ENCODE results near the gene ZFC3H1. TPM values are rescaled to one million over a fixed set of nuclear protein-coding genes. Genes with fewer than 3 reads are reported as not detected.

ZFC3H1 gene
- total RNA-seq, 1 donor from 2014 or later: 37.9 TPM

DNA sequence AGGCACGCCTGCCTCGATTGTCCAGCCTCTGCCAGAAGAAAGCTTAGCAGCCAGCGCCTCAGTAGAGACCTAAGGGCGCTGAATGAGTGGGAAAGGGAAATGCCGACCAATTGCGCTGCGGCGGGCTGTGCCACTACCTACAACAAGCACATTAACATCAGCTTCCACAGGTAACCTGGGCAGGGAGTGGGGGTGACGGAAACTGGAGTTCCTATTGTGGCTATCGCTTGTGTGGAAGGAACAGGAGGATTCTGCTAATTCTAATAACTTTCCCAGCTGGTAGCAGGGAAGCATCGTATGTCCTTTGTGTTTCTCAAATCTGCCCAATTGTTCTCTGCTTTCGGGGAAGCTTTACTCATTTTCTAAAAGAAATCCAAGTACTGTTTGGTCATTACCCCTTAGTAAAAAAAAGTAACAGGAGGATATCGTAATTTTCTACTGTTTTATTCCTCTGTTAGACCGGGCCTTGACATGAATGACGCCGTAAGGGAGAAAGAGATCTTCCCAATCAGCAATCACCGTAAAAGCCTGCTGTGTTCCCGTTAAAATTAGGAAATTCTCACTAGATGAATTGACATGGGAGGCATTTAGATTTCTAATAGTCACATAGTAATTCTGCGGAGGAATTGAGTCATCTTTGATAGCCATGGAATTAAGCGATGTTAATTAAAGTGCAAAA, 902 bp upstream of the ZFC3H1 start:
- Mint-ChIP-seq H3K36me3 (peaks cover 13% of the 10 kb centered on the region), H3K27me3 (ENCODE audit: insufficient read depth, low read depth) (no peaks in the 10 kb centered on the region), H3K4me1 (peaks cover 22% of the 10 kb centered on the region), H3K27ac (peak overlapping the region; percentile 99), H3K4me3 (peak overlapping the region; percentile 95), H3K9me3 (no peaks in the 10 kb centered on the region)
- Histone ChIP-seq H3K27me3 (no peaks in the 10 kb centered on the region), H3K4me3 (peak overlapping the region; percentile 86), H3K9ac (peak overlapping the region; percentile 92), H3K79me2 (ENCODE audit: low read depth) (peaks cover 71% of the 10 kb centered on the region), H3K9me3 (ENCODE audit: low read depth) (no peaks in the 10 kb centered on the region), H3K4me2 (peak overlapping the region; percentile 91), H3K36me3 (peaks cover 4% of the 10 kb centered on the region), H3K27ac (peak overlapping the region; percentile 98), H2AFZ (replicated peaks) (peak overlapping the region; percentile 97), H3F3A (ENCODE audit: low read depth) (peaks cover 11% of the 10 kb centered on the region), H3K4me1 (peaks cover 21% of the 10 kb centered on the region), H4K20me1 (ENCODE audit: low read depth) (peaks cover 26% of the 10 kb centered on the region)
- TF ChIP-seq EZH2 (IDR thresholded peaks at IDR 0.05) (no peak), EZH2phosphoT487 (IDR thresholded peaks at IDR 0.05) (no peak)
- TF ChIP-seq, protein P1, sequence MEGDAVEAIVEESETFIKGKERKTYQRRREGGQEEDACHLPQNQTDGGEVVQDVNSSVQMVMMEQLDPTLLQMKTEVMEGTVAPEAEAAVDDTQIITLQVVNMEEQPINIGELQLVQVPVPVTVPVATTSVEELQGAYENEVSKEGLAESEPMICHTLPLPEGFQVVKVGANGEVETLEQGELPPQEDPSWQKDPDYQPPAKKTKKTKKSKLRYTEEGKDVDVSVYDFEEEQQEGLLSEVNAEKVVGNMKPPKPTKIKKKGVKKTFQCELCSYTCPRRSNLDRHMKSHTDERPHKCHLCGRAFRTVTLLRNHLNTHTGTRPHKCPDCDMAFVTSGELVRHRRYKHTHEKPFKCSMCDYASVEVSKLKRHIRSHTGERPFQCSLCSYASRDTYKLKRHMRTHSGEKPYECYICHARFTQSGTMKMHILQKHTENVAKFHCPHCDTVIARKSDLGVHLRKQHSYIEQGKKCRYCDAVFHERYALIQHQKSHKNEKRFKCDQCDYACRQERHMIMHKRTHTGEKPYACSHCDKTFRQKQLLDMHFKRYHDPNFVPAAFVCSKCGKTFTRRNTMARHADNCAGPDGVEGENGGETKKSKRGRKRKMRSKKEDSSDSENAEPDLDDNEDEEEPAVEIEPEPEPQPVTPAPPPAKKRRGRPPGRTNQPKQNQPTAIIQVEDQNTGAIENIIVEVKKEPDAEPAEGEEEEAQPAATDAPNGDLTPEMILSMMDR (IDR thresholded peaks at IDR 0.05): no peak
- no peak for DNase-seq (ENCODE audit: low spot score)

DNA sequence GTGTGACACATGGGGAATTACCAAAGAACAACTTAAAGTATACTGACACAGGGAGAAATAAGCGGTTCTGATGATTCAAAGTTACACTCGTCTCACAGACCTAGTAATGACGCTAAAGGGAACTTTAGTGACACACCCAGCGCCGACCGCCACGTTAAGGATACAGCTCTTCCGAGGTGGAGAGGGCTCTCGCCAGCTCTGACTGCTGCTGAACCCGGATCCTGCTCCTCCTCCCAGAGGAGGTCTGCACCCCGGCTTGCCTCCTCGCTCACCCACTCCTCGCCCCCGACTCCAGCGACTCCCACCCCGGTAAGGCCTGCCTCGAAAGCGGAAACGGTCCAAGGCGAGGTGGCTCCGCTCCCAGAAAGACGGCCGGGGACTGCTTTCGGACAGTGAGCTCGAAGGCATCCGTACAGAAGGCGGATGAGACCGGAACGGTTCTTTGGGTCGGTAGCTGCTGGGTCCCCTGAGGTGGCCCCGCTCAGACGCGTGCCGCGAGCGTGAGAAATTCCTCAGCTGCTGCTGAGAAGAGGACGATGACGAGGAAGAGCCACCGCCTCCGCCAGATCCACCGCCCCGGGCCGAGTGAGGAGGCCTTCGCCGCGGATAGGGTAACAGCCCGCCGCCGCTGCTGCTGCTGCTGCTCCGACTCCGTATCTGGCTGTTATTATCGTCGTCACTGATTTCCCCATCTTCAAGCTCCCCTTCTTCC, 643 bp downstream of the ZFC3H1 start:
- H3K36me3 Mint-ChIP-seq: peaks cover 26% of the 10 kb centered on the region
- Histone ChIP-seq H3K9ac (peak overlapping the region; percentile 92), H3K27me3 (no peaks in the 10 kb centered on the region), H3F3A (ENCODE audit: low read depth) (peaks cover 11% of the 10 kb centered on the region), H3K9me3 (ENCODE audit: low read depth) (no peaks in the 10 kb centered on the region), H2AFZ (replicated peaks) (no peak overlapping the region), H4K20me1 (ENCODE audit: low read depth) (peaks cover 26% of the 10 kb centered on the region), H3K79me2 (ENCODE audit: low read depth) (peaks cover 82% of the 10 kb centered on the region), H3K36me3 (peaks cover 14% of the 10 kb centered on the region), H3K4me1 (peaks cover 21% of the 10 kb centered on the region), H3K4me3 (peak overlapping the region; percentile 86), H3K4me2 (peak overlapping the region; percentile 91), H3K27ac (peak overlapping the region; percentile 86)
- TF ChIP-seq EZH2 (IDR thresholded peaks at IDR 0.05): no peak
- TF ChIP-seq EZH2phosphoT487 (IDR thresholded peaks at IDR 0.05): no peak
- TF ChIP-seq, protein P1 (IDR thresholded peaks at IDR 0.05): no peak
- no peaks in the 10 kb centered on the region for H3K27me3 Mint-ChIP-seq (ENCODE audit: insufficient read depth, low read depth)
- H3K4me1 Mint-ChIP-seq: peaks cover 22% of the 10 kb centered on the region
- H3K4me3 Mint-ChIP-seq: peak overlapping the region; percentile 95
- peak overlapping the region; percentile 99 for H3K27ac Mint-ChIP-seq
- no peaks in the 10 kb centered on the region for H3K9me3 Mint-ChIP-seq
- DNase-seq (ENCODE audit: low spot score): peak; percentile 84

DNA sequence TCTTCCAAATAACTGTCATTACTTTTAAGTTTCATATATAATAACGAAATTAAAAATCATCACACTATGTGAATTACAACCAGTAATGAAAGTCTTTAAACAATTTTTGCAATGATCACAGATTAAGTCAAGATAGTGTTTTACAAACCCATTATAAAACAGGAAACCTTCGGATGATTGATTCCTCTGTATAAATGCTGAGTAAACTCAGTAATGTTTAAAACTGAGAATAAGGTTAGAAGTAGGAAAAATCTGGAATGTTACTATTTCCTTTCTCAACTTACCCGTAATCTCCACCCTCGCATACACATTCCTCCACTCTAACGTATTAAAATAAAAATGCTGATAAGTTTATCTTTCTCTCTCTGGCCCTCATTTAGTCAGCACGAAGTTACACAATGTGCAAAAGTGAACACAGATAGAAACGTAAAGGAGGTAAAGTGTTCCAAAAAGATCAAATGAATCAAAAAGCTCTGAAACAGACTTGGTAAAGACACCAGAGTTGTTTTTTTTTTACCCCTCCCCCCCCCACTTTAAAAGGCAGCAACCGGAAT, 1.6 kb downstream of the ZFC3H1 start:
- Histone ChIP-seq H3K79me2 (ENCODE audit: low read depth) (peaks cover 87% of the 10 kb centered on the region), H3K9ac (peak overlapping the region; percentile 92), H3K4me3 (peak overlapping the region; percentile 86), H3F3A (ENCODE audit: low read depth) (peaks cover 11% of the 10 kb centered on the region), H3K36me3 (peaks cover 15% of the 10 kb centered on the region), H3K4me2 (peak overlapping the region; percentile 91), H3K27me3 (no peaks in the 10 kb centered on the region), H3K9me3 (ENCODE audit: low read depth) (no peaks in the 10 kb centered on the region), H3K4me1 (peaks cover 21% of the 10 kb centered on the region), H3K27ac (no peak overlapping the region), H4K20me1 (ENCODE audit: low read depth) (peaks cover 26% of the 10 kb centered on the region), H2AFZ (replicated peaks) (no peak overlapping the region)
- Mint-ChIP-seq H3K36me3 (peaks cover 27% of the 10 kb centered on the region), H3K4me1 (peaks cover 20% of the 10 kb centered on the region), H3K4me3 (peak overlapping the region; percentile 95), H3K9me3 (no peaks in the 10 kb centered on the region), H3K27ac (no peak overlapping the region), H3K27me3 (ENCODE audit: insufficient read depth, low read depth) (no peaks in the 10 kb centered on the region)
- TF ChIP-seq, protein P1 (IDR thresholded peaks at IDR 0.05): no peak
- TF ChIP-seq EZH2 (IDR thresholded peaks at IDR 0.05) (no peak), EZH2phosphoT487 (IDR thresholded peaks at IDR 0.05) (no peak)
- no peak for DNase-seq (ENCODE audit: low spot score)
